ENCODE data around the gene SLC22A17. TPM values are rescaled to one million over a fixed set of nuclear protein-coding genes. Genes with fewer than 3 reads are reported as not detected.

SLC22A17 gene
- total and polyA plus RNA-seq, 10 of the 15 experiments (the other 5 are each of a cell fraction or from before 2014, with no cell fraction given), result not detected

DNA sequence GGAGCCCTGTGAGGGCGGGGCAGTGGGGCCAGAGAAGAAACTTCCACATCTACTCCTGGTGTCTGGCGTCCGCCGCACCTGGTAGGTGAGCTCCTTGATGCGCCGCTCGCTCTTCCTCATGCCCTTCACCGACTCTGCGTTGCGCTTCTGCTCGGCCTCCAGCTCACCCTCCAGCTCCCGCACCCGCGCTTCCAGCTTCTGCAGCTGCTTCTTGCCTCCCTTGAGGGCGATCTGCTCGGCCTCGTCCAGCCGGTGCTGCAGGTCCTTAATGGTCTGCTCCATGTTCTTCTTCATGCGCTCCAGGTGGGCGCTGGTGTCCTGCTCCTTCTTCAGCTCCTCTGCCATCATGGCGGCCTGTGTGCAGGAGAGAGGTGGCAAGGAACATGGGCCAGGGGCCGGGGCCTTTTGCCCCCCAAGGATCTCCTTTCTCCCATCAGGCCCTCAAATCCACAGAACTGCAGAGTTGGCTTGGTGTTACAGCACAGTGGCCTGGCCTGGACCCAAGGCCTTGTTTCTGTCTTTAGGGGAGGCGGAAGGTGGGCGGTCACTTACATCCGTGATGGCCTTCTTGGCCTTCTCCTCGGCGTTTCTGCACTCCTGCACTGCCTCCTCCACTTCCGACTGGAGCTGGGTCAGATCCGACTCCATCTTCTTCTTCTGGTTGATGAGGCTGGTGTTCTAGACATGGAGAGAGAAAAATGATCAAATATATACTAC, 31.8 kb upstream of the SLC22A17 start:
- H3K4me3 ChIP-seq, result no peak overlapping the region
- in situ Hi-C loops (cut with MboI), result loop anchor here (5.0 kb wide), 1 partner anchor 122 kb away; no protein-coding TSS in a partner anchor
- no peak for FAIRE-seq

More for the DNA sequence above, 31.8 kb upstream of the SLC22A17 start:
- intact Hi-C loops (cut with micrococcal nuclease; ENCODE audit: unreplicated experiment), result no loop called here
- Histone ChIP-seq H3K9ac (ENCODE audit: control insufficient read depth, insufficient read depth, low read length) (no peak overlapping the region), H3K79me2 (ENCODE audit: control insufficient read depth, insufficient read depth, low read length) (no peaks in the 10 kb centered on the region), H3K9me3 (replicated peaks; ENCODE audit: control insufficient read depth, insufficient read depth, low read length) (no peaks in the 10 kb centered on the region), H3K4me2 (ENCODE audit: control insufficient read depth, insufficient read depth) (no peak overlapping the region), H2AFZ (ENCODE audit: control insufficient read depth, low read depth, low read length) (no peak overlapping the region), H3K36me3 (ENCODE audit: control insufficient read depth in 2 of 2, insufficient read depth in 2 of 2, low read length in 1 of 2) (no peaks in the 10 kb centered on the region), H3K27ac (ENCODE audit: control insufficient read depth, insufficient read depth) (no peak overlapping the region), H3K27me3 (replicated peaks in 1 of 2; ENCODE audit: control insufficient read depth in 2 of 2, insufficient read depth in 2 of 2, low read length in 1 of 2) (no peaks in the 10 kb centered on the region; a peak in 2 of 4 replicates), H3K4me1 (ENCODE audit: control insufficient read depth, insufficient read depth, low read length) (no peaks in the 10 kb centered on the region), H4K20me1 (ENCODE audit: control insufficient read depth, insufficient read depth) (no peaks in the 10 kb centered on the region)
- ChIA-PET CTCF (no interaction called here), SMC1A (ENCODE audit: uncharacterized antibody, unreplicated experiment) (no interaction called here), POLR2A (no interaction called here), RAD21 (ENCODE audit: unreplicated experiment) (no interaction called here)
- TF ChIP-seq EGR1 (IDR thresholded peaks at IDR 0.05; ENCODE audit: borderline replicate concordance in 1 of 2, low read depth in 2 of 2, low read length in 2 of 2), result no peak
- TF ChIP-seq ESRRA (IDR thresholded peaks at IDR 0.05; ENCODE audit: low read length), result no peak
- TF ChIP-seq YBX1 (IDR thresholded peaks at IDR 0.05), result no peak
- TF ChIP-seq, protein P1, sequence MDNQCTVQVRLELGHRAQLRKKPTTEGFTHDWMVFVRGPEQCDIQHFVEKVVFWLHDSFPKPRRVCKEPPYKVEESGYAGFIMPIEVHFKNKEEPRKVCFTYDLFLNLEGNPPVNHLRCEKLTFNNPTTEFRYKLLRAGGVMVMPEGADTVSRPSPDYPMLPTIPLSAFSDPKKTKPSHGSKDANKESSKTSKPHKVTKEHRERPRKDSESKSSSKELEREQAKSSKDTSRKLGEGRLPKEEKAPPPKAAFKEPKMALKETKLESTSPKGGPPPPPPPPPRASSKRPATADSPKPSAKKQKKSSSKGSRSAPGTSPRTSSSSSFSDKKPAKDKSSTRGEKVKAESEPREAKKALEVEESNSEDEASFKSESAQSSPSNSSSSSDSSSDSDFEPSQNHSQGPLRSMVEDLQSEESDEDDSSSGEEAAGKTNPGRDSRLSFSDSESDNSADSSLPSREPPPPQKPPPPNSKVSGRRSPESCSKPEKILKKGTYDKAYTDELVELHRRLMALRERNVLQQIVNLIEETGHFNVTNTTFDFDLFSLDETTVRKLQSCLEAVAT (IDR thresholded peaks at IDR 0.05), result no peak
- no peak for TF ChIP-seq RBBP5 (conservative IDR thresholded peaks at IDR 0.05)
- no peak for TF ChIP-seq RCOR1 (conservative IDR thresholded peaks at IDR 0.05; ENCODE audit: low read depth, low read length)
- TF ChIP-seq MYC (IDR thresholded peaks at IDR 0.05; ENCODE audit: insufficient read depth, insufficient read length, insufficient replicate concordance, low read length, severe bottlenecking), result no peak
- no peak for TF ChIP-seq PAX5 (IDR thresholded peaks at IDR 0.05; ENCODE audit: borderline replicate concordance, low read depth, low read length)
- no peak for TF ChIP-seq PAX8 (IDR thresholded peaks at IDR 0.05)
- DNase-seq (ENCODE audit: low read depth, low spot score) (no peak), ATAC-seq (no peak)
- WGBS (ENCODE audit: insufficient coverage, insufficient replicate concordance, low lambda C conversion rate, missing lambda C conversion rate), result 50% methylated on average over 29 of the region's 29 CpGs
- BruUV-seq (replicated peaks), result no TSS peak
